ENCODE data around the gene FOXC1. TPM values are rescaled to one million over a fixed set of nuclear protein-coding genes. Genes with fewer than 3 reads are reported as not detected.
A peak's percentile ranks its signal among the peaks of the same experiment; 100 is the strongest.

FOXC1 gene
- total and polyA plus RNA-seq, 2 donors from 2014 or later: 18.0 to 58.5 TPM

DNA sequence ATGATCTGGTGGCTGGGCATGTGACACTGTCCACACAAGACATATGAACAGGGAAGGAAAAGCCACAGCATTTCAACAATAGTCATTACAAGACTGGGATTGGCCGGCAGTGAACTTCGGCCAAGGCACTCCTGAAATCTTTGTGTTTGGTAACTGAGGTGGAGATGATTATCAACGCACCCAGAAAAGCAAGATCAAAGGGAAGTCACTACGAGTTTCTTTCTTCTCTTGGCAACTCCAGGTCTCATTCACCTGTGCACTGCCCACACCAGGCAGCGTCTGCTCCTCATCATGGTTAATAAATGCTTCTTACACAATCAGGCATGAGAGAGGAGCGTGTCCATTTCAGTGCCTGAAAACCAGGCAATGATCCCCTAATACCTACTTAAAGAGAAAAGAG, 20.5 kb upstream of the FOXC1 start:
- no peak for FAIRE-seq
- no peak for DNase-seq
- no peaks in the 10 kb centered on the region for H3K4me1 ChIP-seq (ENCODE audit: control insufficient read depth in 2 of 3, insufficient read depth in 2 of 3, low read depth in 1 of 3, low read length in 3 of 3)
- no peak overlapping the region for H3K9ac ChIP-seq (ENCODE audit: low read length in 3 of 3)
- intact Hi-C loops (cut with DNase I): no loop called here
- H3K27ac ChIP-seq (ENCODE audit: low read depth in 2 of 2, low read length in 2 of 2): no peak overlapping the region
- no peaks in the 10 kb centered on the region for H3K36me3 ChIP-seq (ENCODE audit: control insufficient read depth in 2 of 3, insufficient read depth in 3 of 3, low read length in 3 of 3)
- no peaks in the 10 kb centered on the region for H3K9me3 ChIP-seq (ENCODE audit: control insufficient read depth in 2 of 3, insufficient read depth in 1 of 3, low read length in 3 of 3)
- no peak overlapping the region for H3K4me3 ChIP-seq (ENCODE audit: low read length in 3 of 3)
- TF ChIP-seq, protein P1, sequence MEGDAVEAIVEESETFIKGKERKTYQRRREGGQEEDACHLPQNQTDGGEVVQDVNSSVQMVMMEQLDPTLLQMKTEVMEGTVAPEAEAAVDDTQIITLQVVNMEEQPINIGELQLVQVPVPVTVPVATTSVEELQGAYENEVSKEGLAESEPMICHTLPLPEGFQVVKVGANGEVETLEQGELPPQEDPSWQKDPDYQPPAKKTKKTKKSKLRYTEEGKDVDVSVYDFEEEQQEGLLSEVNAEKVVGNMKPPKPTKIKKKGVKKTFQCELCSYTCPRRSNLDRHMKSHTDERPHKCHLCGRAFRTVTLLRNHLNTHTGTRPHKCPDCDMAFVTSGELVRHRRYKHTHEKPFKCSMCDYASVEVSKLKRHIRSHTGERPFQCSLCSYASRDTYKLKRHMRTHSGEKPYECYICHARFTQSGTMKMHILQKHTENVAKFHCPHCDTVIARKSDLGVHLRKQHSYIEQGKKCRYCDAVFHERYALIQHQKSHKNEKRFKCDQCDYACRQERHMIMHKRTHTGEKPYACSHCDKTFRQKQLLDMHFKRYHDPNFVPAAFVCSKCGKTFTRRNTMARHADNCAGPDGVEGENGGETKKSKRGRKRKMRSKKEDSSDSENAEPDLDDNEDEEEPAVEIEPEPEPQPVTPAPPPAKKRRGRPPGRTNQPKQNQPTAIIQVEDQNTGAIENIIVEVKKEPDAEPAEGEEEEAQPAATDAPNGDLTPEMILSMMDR (IDR thresholded peaks at IDR 0.05; ENCODE audit: borderline replicate concordance, extremely low read depth, insufficient read depth): no peak
- H3K27me3 ChIP-seq (ENCODE audit: control insufficient read depth, insufficient read depth, low read length): no peaks in the 10 kb centered on the region

DNA sequence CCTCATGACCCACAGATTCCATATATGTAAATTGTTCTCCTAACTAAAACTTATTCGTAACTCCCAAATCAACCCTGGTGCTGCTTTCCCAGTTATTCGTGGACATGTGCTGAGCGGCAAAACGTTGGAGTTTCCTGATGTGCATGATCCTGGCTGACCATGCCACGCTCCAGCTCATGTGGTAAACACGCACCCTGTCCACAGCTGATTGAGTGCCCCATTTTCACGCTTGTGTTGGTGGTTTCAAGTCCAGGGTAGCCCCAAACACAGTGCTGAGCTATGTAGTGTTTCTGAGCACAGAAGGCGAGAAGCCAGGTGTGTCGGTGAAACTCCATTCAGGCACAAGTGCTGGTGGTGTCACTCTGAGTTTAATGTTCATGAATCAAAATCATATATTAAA, 19.1 kb upstream of the FOXC1 start:
- no peak for FAIRE-seq
- intact Hi-C loops (cut with DNase I): loop anchor here (10.0 kb wide), 3 partner anchors 604 to 1154 kb away; no protein-coding TSS in a partner anchor
- Histone ChIP-seq H3K36me3 (ENCODE audit: control insufficient read depth in 2 of 3, insufficient read depth in 3 of 3, low read length in 3 of 3) (no peaks in the 10 kb centered on the region), H3K27ac (ENCODE audit: low read depth in 2 of 2, low read length in 2 of 2) (no peak overlapping the region), H3K9me3 (ENCODE audit: control insufficient read depth in 2 of 3, insufficient read depth in 1 of 3, low read length in 3 of 3) (no peaks in the 10 kb centered on the region), H3K27me3 (ENCODE audit: control insufficient read depth, insufficient read depth, low read length) (no peaks in the 10 kb centered on the region), H3K4me1 (ENCODE audit: control insufficient read depth in 2 of 3, insufficient read depth in 2 of 3, low read depth in 1 of 3, low read length in 3 of 3) (no peaks in the 10 kb centered on the region), H3K4me3 (ENCODE audit: low read length in 3 of 3) (no peak overlapping the region), H3K9ac (ENCODE audit: low read length in 3 of 3) (no peak overlapping the region)
- no peak for DNase-seq
- TF ChIP-seq, protein P1 (IDR thresholded peaks at IDR 0.05; ENCODE audit: borderline replicate concordance, extremely low read depth, insufficient read depth): no peak

DNA sequence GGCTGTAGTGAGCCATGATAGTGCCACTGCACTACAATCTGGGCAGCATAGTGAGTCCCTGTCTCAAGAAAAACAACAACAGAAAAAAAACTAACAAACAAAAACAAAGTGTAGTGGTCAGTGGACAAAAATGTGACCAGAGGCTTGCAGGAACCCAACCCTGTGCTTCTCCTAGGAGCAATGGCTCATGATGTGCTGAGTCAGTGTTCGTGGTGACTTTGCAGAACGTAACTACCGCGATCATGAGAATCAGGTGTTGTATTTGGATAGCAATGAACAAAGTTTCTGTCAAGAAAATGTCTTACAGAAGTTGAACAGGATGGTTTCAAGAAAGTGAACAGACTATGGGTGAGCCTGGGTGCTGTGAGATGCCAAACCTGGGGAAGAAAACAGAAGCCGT, 18.5 kb upstream of the FOXC1 start:
- Histone ChIP-seq H3K4me3 (ENCODE audit: low read length in 3 of 3) (no peak overlapping the region), H3K9ac (ENCODE audit: low read length in 3 of 3) (no peak overlapping the region), H3K27me3 (ENCODE audit: control insufficient read depth, insufficient read depth, low read length) (no peaks in the 10 kb centered on the region), H3K27ac (ENCODE audit: low read depth in 2 of 2, low read length in 2 of 2) (no peak overlapping the region), H3K4me1 (ENCODE audit: control insufficient read depth in 2 of 3, insufficient read depth in 2 of 3, low read depth in 1 of 3, low read length in 3 of 3) (peaks cover 0 to 2% (median 0%) of the 10 kb centered on the region in 3 donors), H3K36me3 (ENCODE audit: control insufficient read depth in 2 of 3, insufficient read depth in 3 of 3, low read length in 3 of 3) (no peaks in the 10 kb centered on the region), H3K9me3 (ENCODE audit: control insufficient read depth in 2 of 3, insufficient read depth in 1 of 3, low read length in 3 of 3) (no peaks in the 10 kb centered on the region)
- DNase-seq (peak in 1 of 5 donors; percentile 7), FAIRE-seq (no peak)
- TF ChIP-seq, protein P1 (IDR thresholded peaks at IDR 0.05; ENCODE audit: borderline replicate concordance, extremely low read depth, insufficient read depth): no peak
- intact Hi-C loops (cut with DNase I): loop anchor here (10.0 kb wide), 3 partner anchors 604 to 1154 kb away; no protein-coding TSS in a partner anchor

DNA sequence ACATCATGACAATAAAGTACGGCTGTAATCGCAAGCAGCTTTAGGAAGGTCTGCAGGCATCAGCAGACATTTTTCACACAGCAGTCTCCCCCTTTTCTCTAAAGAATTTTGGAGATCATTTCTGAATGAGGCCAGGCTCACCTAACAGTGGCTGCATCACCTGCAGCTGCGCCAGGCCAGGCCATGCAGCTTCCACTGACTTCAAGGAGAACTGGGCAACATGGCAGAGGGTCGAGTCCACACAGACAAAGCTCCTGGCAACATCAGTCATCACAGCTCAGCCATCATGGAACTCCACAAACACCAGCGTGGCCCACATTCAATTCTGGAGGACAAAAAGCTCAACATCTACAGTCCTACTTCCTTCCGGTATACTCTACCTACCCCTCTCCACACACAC, 17.8 kb upstream of the FOXC1 start:
- DNase-seq: peak in 1 of 5 donors; percentile 3
- no peak for FAIRE-seq
- intact Hi-C loops (cut with DNase I): loop anchor here (10.0 kb wide), 3 partner anchors 603 to 1153 kb away; no protein-coding TSS in a partner anchor
- Histone ChIP-seq H3K36me3 (ENCODE audit: control insufficient read depth in 2 of 3, insufficient read depth in 3 of 3, low read length in 3 of 3) (no peaks in the 10 kb centered on the region), H3K9me3 (ENCODE audit: control insufficient read depth in 2 of 3, insufficient read depth in 1 of 3, low read length in 3 of 3) (no peaks in the 10 kb centered on the region), H3K4me3 (ENCODE audit: low read length in 3 of 3) (no peak overlapping the region), H3K27me3 (ENCODE audit: control insufficient read depth, insufficient read depth, low read length) (no peaks in the 10 kb centered on the region), H3K27ac (ENCODE audit: low read depth in 2 of 2, low read length in 2 of 2) (no peak overlapping the region), H3K4me1 (ENCODE audit: control insufficient read depth in 2 of 3, insufficient read depth in 2 of 3, low read depth in 1 of 3, low read length in 3 of 3) (peaks cover 0 to 2% (median 0%) of the 10 kb centered on the region in 3 donors), H3K9ac (ENCODE audit: low read length in 3 of 3) (no peak overlapping the region)
- TF ChIP-seq, protein P1 (IDR thresholded peaks at IDR 0.05; ENCODE audit: borderline replicate concordance, extremely low read depth, insufficient read depth): no peak
